ENCODE data around the gene ITPK1.
A peak's percentile ranks its signal among the peaks of the same experiment; 100 is the strongest.
"Not testable (repeated sequence)": the region's sequence is repeated elsewhere in the genome, so short reads cannot be mapped to it uniquely, and the experiment has no call there.

Gene ITPK1

GRCh38 chr14:93115821-93116675 lies at the start of gene ITPK1:
ITPK1 (minus strand) TSS chr14:93115925; CDS start chr14:93115163, 762 bp downstream.
- peak in 3 of 4 experiments; percentile 25 to 51 (median 44) for DNase-seq

DNA sequence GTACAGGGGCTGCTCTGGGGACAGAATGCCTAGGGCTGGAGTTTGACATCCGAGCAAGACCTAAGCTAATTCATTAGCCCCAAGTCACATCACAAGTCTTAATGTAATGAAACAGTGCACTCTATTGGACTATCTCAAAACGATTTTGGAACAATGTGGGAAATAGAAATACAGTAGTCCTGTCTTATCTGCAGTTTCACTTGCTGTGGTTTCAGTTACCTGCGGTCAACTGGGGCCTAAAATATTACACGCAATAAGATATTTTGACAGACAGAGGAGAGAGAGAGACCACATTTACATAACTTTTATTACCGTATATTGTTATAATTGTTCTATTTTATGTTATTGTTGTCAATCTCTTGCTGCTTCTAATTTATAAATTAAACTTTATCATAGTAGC lies 47.8 kb upstream of the ITPK1 start:
- no peak for DNase-seq

DNA sequence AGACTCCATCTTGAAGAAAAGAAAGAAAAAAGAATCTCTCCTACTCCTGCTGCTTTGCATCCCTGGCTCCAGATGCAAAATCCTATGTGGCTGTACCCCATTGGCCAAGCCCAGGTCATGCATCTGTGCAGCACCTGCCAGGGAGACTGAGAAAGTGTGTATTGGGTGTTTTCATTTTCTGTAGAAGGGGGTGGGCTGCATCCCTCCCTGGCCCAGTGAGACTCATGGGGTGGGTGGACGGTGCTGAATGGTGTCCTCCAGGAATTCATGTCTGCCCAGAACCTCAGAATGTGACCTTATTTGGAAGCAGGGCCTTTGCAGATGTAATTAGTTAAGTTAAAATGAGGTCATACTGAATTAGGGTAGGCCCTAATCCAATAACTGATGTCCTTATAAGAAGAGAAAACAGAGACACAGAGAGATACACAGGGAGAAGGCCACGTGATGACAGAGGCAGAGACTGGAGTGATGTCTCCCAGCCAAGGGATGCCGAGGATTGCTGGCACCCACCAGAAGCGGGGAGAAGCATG lies 45.8 kb upstream of the ITPK1 start:
- DNase-seq = no peak

GRCh38 chr14:93160353-93160801 lies 44.7 kb upstream of the ITPK1 start:
- no peak for DNase-seq

- not testable (repeated sequence) for DNase-seq
Observed at GRCh38 chr14:93159625-93160352, 44.1 kb upstream of the ITPK1 start.

- DNase-seq = not testable (repeated sequence)
Observed at GRCh38 chr14:93158349-93158748, 42.6 kb upstream of the ITPK1 start.

DNA sequence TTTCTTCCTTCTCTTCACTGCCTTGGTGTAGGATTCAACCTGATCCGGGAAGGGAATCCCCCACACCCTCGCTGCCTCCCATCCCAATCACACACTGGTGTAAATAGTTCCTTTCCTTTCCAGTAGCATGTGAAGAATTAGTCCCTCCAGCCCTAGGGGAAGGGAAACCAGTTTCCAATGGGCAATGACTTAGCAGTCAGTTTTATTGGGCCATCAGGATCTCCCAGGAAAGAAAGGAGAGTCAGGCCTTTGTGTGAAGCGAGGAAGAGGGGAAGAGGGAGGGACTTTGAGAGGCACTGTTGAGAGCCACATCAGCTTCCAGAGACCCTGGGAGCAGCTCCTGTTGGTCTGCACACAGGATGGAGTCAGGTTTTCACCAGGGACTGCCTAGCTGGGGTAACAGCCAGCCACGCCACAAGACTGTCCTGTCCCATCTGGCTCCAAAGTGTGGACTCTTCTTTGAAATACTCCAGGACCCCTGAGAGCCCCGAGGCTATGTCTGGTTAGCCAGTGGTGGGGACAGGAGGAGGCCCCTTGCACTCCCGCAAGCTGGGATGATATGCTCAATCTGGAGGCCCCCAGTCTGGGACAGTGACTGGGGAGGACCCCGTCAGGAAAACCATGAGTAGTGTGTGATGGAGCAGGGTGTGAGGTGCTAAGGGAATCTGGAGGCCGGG lies 41.1 kb upstream of the ITPK1 start:
- no peak for DNase-seq

DNA sequence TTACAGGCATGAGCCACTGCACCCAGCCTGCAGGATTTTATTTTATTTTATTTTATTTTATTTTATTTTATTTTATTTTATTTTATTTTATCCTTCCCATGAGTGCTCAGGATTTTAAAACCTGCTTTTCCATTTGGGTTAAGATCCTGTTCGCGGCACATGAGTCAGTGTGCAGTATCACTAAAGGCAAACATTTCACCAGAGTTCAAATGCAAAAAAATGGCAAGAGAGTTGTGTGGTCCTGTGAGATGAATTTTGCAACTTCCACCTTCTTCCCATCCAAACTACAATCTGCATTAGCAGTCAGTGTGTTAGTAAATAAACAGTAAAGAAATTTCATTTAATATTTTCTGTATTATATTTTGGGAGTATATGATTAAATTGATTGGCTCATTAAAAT lies 39.9 kb upstream of the ITPK1 start:
- no peak for DNase-seq

GRCh38 chr14:93153121-93153520 lies 37.4 kb upstream of the ITPK1 start:
- DNase-seq = no peak

- DNase-seq = no peak
Observed at GRCh38 chr14:93150227-93151208, 34.8 kb upstream of the ITPK1 start.

DNA sequence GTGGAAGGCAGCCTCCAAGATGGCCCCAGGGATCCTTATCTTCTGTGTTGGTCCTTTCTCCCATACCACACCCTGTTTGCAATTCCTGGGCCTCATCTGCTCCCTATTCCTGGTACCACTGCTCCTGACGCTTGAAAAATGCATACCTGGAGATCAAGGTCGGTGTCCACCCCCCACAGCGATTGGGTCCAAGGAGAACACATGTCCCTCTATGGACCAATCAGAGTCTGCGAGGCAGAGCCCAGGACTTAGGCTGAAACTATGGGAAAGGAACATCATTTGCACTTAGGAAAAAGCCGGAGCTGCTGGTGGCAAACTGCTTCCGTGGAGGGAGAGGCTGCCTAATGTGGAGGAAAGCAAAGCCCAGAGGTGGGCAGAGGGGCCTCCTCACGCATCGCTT lies 33.3 kb upstream of the ITPK1 start:
- no peak for DNase-seq

- no peak for DNase-seq
Observed at GRCh38 chr14:93146119-93146518, 30.4 kb upstream of the ITPK1 start.

DNA sequence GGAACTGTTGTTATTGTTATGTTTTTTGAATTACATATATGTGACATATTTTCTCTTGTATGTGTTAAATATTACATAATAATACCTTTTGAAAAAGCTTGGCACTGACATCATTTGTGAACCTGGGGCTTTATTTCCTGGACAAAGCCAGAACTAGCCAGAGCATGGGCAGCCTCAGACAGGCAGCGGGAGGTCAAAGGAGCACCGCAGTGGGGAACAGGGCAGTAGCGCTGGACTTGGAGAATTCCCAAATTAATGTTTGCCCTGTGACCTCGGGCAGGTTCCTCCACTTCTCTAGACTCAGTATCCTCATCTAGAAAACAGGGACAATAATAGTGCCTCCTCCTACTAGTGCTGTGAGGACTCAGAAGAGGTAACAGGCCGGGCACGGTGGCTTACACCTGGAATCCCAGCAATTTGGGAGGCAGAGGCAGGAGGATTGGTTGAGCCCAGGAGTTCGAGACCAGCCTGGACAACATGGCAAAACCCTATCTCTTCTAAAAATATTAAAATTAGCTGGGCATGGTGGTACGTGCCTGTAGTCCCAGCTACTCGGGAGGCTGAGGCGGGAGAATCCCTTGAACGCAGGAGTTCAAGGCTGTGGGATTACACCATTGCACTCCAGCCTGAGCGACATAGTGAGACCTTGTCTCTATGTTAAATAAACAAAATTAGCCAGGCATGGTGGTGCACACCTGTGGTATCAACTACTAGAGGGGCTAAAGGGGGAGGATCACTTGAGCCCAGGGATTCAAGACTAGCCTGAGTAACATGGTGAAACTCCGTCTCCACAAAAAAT lies 27.3 kb upstream of the ITPK1 start:
- no peak for DNase-seq

- no peak for DNase-seq
Observed at GRCh38 chr14:93137864-93138263, 22.1 kb upstream of the ITPK1 start.

DNA sequence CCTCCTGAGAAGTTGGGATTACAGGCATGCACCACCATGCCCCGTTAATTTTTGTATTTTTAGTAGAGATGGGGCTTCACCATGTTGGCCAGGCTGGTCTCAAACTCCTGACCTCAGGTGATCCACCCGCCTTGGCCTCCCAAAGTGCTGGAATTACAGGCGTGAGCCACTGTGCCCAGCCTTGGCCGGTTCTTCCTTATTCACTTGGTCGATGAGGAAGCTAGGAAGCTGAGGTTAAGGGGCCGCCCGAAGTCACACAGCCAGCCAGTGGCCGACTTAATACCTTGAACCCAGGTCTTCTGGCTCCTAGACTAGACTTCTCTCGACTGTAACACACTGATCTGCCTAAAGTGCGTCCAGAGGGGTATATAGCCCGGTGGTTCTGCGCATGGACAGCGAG lies 20.8 kb upstream of the ITPK1 start:
- not testable (repeated sequence) for DNase-seq

DNA sequence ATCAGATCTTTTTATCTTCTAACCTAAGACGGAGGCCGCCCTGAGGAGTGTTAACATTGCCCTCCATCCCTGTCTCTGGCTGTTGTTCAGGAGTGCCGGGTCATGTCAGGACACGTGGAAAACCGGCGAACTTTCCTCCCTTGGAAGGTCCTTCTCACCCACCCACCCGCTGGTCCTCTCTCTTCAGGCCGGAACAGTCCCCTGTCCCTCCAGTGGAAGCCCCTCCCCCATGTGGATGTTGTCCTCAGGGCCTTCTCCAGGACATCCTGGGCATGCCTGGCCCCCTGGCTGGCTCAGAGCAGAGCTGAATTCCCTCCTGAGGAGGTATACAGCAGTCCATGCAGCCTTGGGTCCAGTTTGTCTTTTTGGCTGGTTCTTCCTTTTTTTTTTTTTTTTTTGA lies 20.3 kb upstream of the ITPK1 start:
- no peak for DNase-seq

- DNase-seq = no peak
Observed at GRCh38 chr14:93135399-93135798, 19.7 kb upstream of the ITPK1 start.

- DNase-seq = no peak
Observed at GRCh38 chr14:93133464-93133863, 17.7 kb upstream of the ITPK1 start.

DNA sequence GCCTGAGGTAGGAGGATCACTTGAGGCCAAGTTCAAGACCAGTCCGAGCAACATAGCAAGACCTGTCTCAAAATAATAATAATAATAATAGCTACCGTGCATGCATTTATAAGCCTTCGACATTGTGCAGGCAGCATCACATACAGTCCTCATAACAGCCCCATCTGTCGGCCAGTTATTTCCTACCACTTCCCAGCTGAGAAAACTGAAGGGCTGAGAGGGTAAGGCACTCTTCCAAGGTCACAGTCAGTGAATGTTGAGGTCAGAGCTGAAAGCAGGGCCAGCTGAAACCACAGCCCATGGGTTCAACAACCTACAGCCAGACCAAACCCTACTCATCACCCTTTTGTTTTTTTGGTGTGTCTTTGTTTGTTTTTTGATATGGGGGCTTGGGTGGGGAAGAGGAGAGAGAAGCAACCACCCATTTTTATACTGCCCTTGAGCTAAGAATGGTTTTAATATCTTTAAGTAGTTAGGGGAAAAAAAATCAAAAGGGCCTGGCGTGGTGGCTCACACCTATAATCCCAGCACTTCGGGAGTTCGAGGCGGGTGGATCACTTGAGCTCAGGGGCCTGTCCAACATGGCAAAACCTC lies 16.8 kb upstream of the ITPK1 start:
- DNase-seq = no peak

GRCh38 chr14:93131257-93131820 lies 15.6 kb upstream of the ITPK1 start:
- not testable (repeated sequence) for DNase-seq
